GM18505 (cell line): ENCODE data around the gene OR1A2.
"Not testable (repeated sequence)": the region's sequence is repeated elsewhere in the genome, so short reads cannot be mapped to it uniquely, and the experiment has no call there.

Source experiments
- ATAC-seq: cut with Tn5 transposase; IDR thresholded peaks from one replicate; pipeline ENCODE4 v1.9.1; 2021; ENCODE audit not compliant: unreplicated experiment
- POLR2A ChIP-seq: IDR thresholded peaks from 4 replicates; pipeline ENCODE4 v1.6.1; 2011; ENCODE audit warnings: borderline replicate concordance; ENCODE audit not compliant: insufficient read depth, insufficient read length; ENCODE audit errors: extremely low read depth

OR1A2 gene, protein sequence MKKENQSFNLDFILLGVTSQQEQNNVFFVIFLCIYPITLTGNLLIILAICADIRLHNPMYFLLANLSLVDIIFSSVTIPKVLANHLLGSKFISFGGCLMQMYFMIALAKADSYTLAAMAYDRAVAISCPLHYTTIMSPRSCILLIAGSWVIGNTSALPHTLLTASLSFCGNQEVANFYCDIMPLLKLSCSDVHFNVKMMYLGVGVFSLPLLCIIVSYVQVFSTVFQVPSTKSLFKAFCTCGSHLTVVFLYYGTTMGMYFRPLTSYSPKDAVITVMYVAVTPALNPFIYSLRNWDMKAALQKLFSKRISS

DNA sequence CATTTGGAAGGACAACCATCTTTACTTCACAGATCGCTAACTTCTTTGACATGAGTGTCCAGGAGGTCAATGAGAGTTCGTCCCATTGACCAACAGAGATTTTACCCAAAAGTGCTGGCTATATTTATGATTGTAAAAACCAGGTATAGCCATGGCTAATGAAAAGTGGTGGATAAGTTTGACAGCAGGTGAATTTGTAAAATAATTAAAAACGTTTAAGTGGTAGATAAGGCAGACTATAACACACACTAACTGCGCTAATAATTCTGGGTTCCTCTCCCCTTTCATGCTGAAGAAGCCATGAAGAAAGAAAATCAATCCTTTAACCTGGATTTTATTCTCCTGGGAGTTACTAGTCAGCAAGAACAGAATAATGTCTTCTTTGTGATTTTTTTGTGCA, at the start of gene OR1A2:
Gene OR1A2, plus strand, starts transcription at position 301 of the 400 bp plus-strand sequence. Its CDS starts 0 bp downstream, at position 301.
- no peak for ATAC-seq
- no peak for TF ChIP-seq POLR2A

DNA sequence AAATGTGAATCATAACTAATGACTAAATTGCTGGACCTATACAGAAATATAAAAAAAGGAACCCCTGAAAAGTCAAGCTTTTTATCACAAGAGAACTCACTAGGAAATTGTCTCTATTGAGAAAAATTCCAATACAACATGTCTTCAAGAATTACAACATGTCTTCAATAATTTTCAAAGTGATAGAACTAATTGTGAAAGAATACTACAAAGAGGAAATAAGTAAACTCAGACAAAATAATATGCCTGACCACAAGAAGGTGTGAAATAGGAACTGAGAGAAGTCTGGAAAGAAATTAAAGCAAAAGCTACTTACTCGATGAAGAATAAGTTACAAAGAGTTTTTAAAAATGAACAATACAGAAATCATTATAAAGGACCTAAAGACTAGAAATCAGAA, 40.1 kb upstream of the OR1A2 start:
- ATAC-seq = no peak
- no peak for TF ChIP-seq POLR2A

- no peak for ATAC-seq
- no peak for TF ChIP-seq POLR2A
Measured at GRCh38 chr17:3167574-3167973, 29.7 kb upstream of the OR1A2 start.

DNA sequence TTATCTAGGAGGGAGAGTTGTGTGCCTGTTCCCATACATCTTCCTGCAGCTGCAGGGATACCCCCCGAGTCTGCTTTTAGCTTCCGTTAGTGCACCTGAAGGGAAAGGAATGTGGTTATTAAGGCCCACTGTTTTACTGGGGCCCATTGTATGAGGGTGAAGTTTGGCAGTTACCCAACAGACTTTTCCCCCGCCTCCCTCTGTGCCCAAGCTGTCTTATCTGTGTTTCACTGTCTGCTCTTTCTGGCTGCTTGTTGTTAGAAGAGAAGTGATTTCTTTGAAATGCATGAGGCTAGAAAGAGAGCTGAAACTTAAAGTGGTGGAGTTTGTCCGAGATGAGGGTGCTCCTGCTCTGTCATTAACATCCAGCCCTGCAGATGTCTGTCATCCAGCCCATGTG, 7.4 kb upstream of the OR1A2 start:
- TF ChIP-seq POLR2A = no peak
- ATAC-seq = no peak

- ATAC-seq = no peak
- no peak for TF ChIP-seq POLR2A
Measured at GRCh38 chr17:3207367-3207766, 10.0 kb downstream of the OR1A2 start, which contains the start of gene OR1A1. TSS of gene OR1A1 (plus strand) at chr17:3207667. CDS start at chr17:3215621, 7,954 bp downstream.

DNA sequence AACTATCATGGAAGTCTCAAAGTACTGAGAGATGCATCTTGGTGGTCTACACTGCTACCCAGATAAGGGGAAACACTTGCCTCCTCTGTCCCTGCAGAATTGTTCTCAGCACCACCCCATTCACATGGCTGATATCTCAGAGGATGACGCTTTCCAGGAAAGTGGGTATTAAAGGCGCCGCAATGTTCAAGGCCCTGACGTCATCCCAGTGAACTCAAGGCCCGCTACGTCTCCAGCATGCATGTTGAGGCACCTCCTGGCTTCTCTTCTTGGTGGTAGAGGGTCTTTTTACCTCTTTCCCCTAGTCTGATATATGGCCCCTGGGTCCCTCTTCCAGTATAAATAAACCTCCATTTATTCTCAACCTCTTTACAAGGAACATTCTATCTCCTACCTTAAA, 11.2 kb downstream of the OR1A2 start:
- TF ChIP-seq POLR2A = no peak
- no peak for ATAC-seq

DNA sequence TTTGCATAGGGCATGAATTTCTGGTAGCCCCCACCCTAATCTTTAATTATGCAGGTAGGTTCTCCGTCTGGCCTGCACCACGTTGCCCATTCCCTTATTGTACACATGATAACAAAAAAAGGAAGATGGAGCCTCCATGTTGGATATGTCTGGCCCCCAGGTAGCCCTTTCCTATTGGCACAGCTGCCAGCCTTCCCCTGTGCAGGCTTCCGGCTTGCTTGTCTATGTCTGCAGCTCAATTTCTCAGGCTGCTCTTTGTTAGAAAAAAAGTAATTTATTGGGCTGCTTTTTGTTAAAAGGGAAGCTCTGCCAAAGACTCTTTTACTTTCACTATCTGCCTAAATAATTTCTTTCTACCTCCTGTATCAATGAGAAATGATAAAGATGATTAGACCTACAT, 15.7 kb downstream of the OR1A2 start:
- ATAC-seq = no peak

GRCh38 chr17:3213587-3213986, 16.3 kb downstream of the OR1A2 start:
- TF ChIP-seq POLR2A = no peak
- no peak for ATAC-seq

More for the DNA sequence above, 15.7 kb downstream of the OR1A2 start:
- TF ChIP-seq POLR2A = no peak

- ATAC-seq = not testable (repeated sequence)
Measured at GRCh38 chr17:3219978-3220377, 22.7 kb downstream of the OR1A2 start.

- TF ChIP-seq POLR2A = no peak
- ATAC-seq = no peak
Measured at GRCh38 chr17:3221850-3222249, 24.5 kb downstream of the OR1A2 start.

- TF ChIP-seq POLR2A = no peak
- ATAC-seq = no peak
Measured at GRCh38 chr17:3222505-3222904, 25.2 kb downstream of the OR1A2 start.

GRCh38 chr17:3224721-3225352, 27.5 kb downstream of the OR1A2 start:
- not testable (repeated sequence) for ATAC-seq

DNA sequence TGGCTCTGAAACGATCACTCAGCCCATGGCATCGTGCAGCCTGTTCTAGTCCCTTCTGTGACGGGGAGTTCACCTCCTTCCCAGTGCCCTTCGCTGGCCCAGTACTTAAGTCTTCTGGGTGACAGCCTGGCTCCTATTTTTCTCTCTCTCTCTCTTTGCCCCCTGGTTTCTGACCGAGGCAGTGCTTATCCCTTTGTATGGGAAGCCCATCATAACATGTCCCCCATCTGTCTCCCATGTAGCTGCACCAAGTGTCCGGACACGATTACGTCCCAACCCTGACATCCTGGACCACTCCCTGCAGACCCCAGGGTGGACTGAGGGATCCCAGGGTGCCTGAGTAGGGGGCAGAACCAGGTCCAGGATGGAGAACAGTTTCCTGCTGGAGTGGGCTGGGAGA, 35.0 kb downstream of the OR1A2 start:
- not testable (repeated sequence) for ATAC-seq

DNA sequence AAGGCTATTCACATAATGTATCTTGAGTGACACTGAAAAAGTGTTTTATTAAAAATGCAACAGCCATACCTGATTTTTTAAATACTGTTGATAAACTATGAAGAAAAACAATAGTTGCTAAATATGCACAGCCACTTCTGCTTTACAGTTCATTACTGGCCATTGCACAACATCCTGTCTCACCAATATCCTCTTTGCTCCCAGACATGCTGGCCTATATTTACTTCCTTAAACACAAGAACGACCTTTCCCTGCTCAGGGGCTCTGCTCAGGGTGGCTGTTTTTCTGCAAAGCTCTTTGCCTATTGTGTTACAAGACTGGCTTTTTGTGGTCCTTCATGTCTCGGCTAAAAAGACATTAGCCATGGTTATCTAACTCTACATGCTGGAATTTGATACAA, 41.4 kb downstream of the OR1A2 start:
- ATAC-seq = not testable (repeated sequence)

GRCh38 chr17:3241044-3241443, 43.7 kb downstream of the OR1A2 start:
- not testable (repeated sequence) for ATAC-seq

DNA sequence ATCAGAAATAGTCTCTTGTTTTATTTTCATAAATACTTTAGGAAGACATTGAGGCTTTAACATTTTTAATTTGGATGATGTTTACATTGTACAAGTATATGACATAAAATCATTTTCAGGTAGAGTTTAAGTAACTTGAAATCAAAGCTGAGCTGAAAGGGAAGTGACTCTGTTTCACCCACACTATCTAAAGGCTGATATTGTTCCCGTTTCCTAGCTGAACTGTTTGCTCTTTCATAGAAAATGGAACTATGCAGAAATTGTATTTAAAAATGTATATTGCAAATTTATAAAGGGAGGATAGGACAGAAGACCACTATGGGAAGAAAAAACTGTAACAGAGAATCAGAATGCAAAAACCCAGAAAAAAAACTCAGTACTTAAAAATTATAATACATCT, 47.5 kb downstream of the OR1A2 start:
- not testable (repeated sequence) for ATAC-seq
